Measurements from ENCODE around the gene ERVW-1.

GRCh38 chr7:92487804-92488203 lies 10.1 kb upstream of the ERVW-1 start:
- TF ChIP-seq POLR2AphosphoS5 (IDR thresholded peaks at IDR 0.05; ENCODE audit: borderline replicate concordance, low read depth, low read length) (no peak), EZH2 (IDR thresholded peaks at IDR 0.05) (no peak)

Measured in SK-N-MC (cell line).